Measurements from ENCODE around the gene RRN3.
"Not testable (repeated sequence)": the region's sequence is repeated elsewhere in the genome, so short reads cannot be mapped to it uniquely, and the experiment has no call there.

RRN3 gene

GRCh38 chr16:15028801-15029698, 65.0 kb downstream of the RRN3 start:
- DNase-seq (ENCODE audit: low spot score): not testable (repeated sequence)

GRCh38 chr16:15028345-15028715, 65.7 kb downstream of the RRN3 start:
- not testable (repeated sequence) for DNase-seq (ENCODE audit: low spot score)

GRCh38 chr16:15027503-15028344, 66.3 kb downstream of the RRN3 start:
- DNase-seq (ENCODE audit: low spot score): not testable (repeated sequence)

- DNase-seq (ENCODE audit: low spot score): not testable (repeated sequence)
Observed at GRCh38 chr16:15027051-15027450, 67.0 kb downstream of the RRN3 start.

GRCh38 chr16:15025234-15025951, 68.7 kb downstream of the RRN3 start:
- not testable (repeated sequence) for DNase-seq (ENCODE audit: low spot score)

GRCh38 chr16:15024858-15025199, 69.2 kb downstream of the RRN3 start:
- DNase-seq (ENCODE audit: low spot score): not testable (repeated sequence)

- not testable (repeated sequence) for DNase-seq (ENCODE audit: low spot score)
Observed at GRCh38 chr16:15023381-15024077, 70.5 kb downstream of the RRN3 start.

GRCh38 chr16:15022194-15022593, 71.9 kb downstream of the RRN3 start:
- DNase-seq (ENCODE audit: low spot score): peak; percentile 50

GRCh38 chr16:15021429-15021828, 72.6 kb downstream of the RRN3 start:
- not testable (repeated sequence) for DNase-seq (ENCODE audit: low spot score)

- not testable (repeated sequence) for DNase-seq (ENCODE audit: low spot score)
Observed at GRCh38 chr16:15016951-15017580, 77.0 kb downstream of the RRN3 start.

GRCh38 chr16:15016354-15016753, 77.7 kb downstream of the RRN3 start:
- not testable (repeated sequence) for DNase-seq (ENCODE audit: low spot score)

- not testable (repeated sequence) for DNase-seq (ENCODE audit: low spot score)
Observed at GRCh38 chr16:15015671-15016070, 78.4 kb downstream of the RRN3 start.

- not testable (repeated sequence) for DNase-seq (ENCODE audit: low spot score)
Observed at GRCh38 chr16:15012941-15013340, 81.1 kb downstream of the RRN3 start.
